ENCODE results near the gene RASGRF2.

The RASGRF2 gene

DNA sequence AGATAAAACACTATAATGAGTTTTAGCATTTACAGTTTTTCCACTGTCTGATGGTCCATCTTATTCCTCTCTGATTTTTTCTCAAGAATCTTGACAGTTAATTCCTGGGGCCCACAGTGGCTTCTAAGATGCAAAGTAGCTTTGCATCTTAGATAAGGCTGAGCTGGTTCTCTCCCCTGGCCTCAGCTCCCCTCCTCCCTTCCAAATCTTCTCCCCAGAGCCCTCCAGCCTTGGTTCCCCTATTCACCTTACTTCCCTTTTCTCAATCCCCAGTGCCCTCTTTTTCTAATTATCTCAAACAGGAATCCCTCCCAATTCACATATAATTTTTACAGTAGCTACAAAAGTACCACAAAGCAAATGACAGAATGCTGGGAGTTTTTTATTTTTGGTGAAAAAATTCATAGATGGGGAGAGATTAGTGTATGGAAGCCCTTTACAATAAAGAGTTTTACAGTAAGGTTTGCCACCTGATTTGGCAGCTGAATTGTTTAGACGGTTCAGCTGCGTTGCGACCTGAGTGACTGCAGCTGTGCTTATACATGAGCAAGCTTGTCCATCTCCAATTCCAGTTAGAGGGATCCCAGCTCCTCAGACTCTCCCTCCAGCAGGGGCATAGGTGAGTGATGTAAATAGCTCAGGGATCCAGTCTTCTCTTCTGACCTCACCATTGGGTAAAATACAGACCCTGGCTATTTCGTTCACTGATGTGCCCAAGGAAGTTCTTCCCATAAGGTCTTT, 221.6 kb downstream of the RASGRF2 start:
- DNase-seq = no peak

GRCh38 chr5:81182396-81183390, 222.5 kb downstream of the RASGRF2 start:
- DNase-seq = no peak

DNA sequence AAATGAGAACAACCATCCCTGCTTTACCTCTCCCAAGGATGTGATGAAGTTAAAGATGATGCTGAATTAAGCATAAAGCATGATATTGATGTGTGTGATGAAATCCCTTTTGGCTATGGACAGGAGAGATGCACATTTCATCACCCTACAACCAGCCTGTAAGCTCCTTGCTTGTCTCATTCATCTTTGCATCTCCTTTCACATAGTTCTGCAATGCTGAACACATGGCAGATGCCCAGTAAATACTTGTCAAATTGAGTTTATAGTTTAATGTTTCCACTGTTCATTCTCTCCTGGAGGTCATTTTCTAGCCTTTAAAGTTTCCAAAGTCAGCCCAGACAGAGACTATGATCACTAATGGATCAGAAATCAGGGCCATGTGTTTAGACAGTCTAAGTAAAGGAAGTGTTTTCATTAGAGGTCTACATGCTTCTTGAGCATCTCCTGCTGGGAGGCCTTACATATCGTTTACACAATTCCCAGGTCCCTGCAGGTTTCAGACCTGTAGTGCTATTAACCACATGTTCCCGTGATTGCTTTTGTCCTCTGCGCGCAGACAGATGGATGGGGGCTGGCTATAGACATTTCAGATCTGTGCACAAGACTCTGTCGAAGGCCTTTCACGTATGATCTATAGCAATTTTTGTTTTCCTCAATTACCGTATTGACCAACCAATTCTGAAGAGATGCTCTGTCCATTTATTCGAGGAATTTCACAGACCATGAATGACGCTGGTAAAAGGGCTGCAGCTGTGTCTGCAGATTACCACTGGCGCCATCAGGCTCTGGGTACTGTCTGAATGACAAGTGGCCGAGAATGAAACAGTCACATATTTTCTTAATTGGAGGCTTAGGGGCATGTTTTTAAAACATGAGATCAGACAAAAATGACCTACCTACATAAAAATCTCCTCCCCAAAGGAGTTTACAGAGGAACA, 223.9 kb downstream of the RASGRF2 start:
- DNase-seq = no peak

DNA sequence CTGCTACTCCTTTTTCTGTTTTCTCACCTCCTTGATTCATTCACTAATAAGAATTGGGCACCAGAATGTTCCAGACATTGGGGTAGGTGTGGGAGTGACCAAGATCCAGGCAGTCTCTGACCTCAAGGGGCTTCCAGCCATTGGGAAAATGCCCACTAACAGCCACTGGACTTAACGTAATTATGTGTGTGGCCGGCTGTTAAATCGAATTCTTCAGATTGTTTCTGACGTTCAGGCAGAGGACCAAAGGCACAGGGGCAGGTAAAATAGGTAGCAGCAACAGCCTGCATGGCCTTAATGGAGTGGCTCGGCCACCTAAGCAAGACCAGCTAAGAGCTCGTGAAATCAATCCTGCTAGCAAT, 224.6 kb downstream of the RASGRF2 start:
- no peak for DNase-seq

DNA sequence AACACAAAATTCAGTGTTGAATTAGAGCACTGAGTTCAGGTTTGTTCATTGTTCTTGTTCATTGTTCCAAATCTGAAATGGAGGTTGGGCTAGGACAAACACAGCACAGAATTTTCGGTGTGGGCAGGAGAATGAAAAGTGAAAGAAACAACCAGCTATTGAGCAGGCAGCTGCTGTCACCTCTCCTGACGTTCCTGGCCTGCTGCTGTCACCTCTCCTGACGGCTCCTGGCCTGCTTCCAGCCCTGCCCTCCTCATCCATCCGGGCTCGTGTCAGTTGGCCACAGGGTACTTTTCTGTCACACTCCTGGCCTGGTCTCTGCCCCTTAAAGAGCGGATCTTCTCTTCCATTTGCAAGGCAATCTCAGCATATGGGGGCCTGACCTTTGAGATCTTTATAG, 227.7 kb downstream of the RASGRF2 start:
- DNase-seq = no peak

- DNase-seq = no peak
Observed at GRCh38 chr5:81188962-81189361, 228.8 kb downstream of the RASGRF2 start.

DNA sequence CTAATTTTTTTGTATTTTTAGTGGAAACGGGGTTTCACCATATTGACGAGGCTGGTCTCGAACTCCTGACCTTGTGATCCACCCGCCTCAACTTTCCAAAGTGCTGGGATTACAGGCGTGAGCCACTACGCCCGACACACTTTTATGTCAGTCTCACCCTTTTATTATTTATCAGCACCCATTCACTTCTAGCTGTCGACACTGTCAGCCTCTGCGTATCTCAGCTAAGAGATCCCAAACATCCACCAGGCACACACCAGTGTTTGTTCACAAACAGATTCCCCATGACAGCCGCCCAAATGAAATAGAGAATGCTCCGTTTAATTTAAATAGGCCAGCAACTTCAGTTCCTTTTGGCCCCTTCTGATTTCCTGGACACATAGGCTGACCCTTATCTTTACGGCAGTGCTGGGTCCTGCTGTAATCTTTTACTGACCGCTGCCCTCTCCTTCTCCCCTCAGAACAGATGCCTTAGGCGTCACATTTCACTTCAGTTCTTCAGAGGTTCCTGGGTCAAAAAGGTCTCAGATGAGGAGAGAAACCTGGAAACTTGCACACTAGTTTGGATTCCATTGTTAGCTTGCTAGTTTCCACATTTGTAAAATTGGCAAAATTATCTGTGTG, 229.8 kb downstream of the RASGRF2 start:
- no peak for DNase-seq

DNA sequence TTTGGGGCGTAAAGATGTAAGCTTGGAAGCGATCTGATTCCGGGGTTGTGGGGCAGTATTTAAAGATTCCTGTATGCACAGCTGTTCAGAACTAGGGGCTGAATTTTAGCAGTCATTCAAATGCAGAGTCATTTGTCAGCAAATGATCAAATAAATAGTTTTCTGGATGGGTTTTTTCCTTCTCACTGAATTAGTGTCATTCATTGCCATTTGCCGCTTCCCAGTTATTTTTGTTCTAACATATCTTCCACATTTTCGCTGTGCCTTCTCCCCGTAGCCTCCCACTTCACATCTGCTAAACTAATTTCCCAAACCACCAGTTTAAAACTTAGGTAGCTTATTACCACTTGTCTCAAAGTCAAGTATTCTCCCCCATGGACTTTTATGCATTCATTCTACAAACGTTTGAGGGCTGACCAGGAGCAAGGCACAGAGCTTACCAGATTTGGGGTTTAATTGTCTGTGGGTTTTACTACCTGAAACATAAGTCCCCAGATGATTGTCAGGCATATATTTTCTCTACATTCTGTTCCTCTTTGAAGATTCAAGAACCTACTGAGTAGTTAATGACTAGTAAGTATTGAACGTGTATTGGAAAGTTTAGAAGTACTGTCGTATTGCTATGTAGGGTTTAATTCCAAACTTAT, 231.7 kb downstream of the RASGRF2 start:
- DNase-seq = no peak

DNA sequence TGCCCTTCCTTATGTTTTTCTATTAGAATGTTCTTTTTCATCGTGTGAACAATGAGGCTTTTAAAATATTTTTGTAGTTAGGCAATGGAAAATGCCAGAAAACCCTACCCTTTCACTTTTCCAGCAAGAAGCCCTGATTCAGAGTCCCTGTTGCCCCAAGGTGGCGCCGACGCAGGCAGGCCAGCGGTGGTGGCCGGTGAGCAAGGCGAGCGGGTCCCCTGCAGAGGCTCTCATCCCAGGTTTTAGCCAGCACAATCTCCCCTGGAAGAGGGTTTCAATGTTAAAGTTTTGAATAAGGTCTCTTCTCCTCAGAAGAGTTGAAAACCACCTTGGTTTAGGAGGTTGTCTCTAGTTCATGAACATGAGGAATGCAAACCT, 232.2 kb downstream of the RASGRF2 start:
- DNase-seq = no peak

DNA sequence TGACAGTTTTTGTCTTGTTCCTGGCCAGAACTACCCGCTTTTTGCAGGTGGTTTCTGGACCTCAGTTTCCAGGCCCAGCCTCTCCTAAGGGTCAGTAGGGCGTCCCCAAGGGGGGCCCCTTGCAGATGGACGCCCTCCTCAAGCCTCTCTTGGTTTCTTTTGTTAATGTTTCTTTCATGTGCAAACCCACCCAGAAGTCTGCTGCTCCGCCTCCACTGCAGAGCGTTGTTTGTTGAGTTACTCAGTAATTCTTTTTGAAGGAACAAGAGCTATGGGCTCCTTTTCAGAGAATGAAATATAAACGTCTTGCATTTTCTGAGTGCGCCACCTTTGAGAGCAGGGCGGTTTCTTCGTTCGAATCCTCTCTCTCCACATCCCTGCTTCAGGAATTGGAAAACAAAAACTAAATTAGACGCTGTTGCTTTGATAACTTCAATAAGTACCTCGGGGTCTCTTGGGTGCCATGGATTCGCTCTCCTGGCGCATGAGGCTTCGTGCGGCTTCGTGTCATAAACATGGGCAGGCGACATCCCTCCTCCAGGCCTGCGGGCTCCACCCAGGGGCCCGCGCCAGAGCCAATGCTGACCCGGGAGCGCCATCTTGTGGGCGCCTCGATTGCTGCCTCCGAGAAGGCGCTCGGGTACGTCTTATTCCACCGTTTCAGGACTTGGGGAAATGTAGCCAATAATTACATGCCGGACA, 234.6 kb downstream of the RASGRF2 start:
- DNase-seq = peak; percentile 86 to 90

GRCh38 chr5:81195335-81195929, 235.3 kb downstream of the RASGRF2 start:
- no peak for DNase-seq

GRCh38 chr5:81202655-81203054, 242.5 kb downstream of the RASGRF2 start:
- no peak for DNase-seq

- no peak for DNase-seq
Observed at GRCh38 chr5:81203729-81204128, 243.6 kb downstream of the RASGRF2 start.

DNA sequence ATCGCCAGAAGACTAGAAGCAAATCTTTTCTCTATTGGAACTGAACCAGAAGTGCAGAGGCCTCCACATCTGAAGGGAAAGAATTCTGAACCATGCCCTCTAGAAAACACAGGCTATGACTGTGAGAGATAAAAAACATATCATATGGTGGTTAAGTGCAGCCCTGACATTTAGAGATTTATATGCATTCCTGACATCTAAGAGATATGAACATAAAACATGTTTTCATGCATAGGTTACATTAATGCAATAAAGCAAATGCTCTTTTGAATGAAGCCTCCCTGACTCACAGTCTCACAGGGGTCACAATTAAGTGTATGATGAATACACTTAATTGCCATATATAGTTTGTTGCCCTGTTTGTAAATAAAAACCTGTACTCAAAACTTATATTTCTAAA, 244.0 kb downstream of the RASGRF2 start:
- DNase-seq = no peak

GRCh38 chr5:81205058-81205457, 244.9 kb downstream of the RASGRF2 start:
- no peak for DNase-seq

GRCh38 chr5:81207009-81207408, 246.8 kb downstream of the RASGRF2 start:
- no peak for DNase-seq

DNA sequence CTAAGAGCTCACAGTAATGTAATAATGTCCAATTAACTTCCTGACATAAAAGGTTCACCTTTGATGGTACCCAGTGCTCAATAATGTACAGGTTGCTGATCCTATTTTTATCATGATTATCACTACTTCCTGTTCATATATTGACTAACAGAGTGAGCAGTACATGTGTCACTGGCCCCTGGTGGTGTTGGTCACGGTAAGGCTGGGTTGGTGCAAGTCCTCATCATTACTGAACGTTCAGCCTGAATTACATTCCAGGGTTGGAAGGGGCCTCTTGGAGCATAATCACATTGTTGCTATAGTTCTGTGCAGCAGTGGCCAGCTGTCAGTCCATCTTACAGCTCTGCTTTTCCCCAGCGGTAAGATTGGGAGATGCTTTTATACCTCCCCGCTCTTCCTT, 248.7 kb downstream of the RASGRF2 start:
- DNase-seq = no peak

DNA sequence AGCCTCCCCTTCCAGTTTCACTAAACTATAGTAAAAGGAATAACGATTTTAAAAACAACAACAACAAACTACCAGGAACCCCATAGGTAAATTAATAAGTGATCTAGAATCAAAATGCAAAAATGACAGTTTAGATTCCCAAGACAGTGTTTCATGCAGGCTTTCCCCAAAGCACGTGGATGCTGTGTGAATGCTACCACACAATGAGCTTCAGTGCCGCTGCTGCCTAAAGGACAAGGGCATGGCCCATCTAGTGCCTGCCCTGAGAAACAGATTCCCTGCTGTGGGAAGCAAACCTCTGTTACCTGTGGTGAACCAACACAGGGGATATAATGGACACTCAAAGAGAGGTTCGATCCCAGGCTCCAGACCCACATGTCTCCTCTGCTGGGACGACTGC, 249.2 kb downstream of the RASGRF2 start:
- no peak for DNase-seq

- DNase-seq = peak; percentile 30 to 51
Observed at GRCh38 chr5:81209869-81210493, 249.8 kb downstream of the RASGRF2 start.

DNA sequence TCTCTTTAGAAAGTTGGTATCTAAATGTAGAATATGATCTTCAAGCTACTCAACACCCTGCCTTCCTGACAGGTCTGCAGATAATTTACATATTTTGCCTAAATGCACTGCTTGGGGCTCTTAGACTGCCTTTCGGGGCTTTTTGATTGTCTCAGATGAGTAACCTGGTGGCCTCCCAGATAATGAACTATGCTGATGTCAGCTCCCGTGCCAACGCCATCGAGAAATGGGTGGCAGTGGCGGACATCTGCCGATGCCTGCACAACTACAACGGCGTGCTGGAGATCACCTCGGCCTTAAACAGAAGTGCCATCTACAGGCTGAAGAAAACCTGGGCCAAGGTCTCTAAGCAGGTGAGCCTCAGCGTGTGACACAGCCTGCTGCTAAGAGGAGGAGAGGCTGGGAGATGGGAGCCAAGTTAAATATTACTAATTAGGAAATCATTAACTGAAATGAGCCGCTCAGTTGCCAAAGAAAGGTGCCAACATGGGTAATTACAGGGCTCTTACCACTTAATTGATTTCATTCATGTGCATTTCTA, 252.1 kb downstream of the RASGRF2 start:
- DNase-seq = peak in 1 of 2 experiments; percentile 39
